Activated effector memory CD4-positive, alpha-beta T cell treated with Interleukin-2 at 50 U/mL for 16 hours (primary cell): Measurements from ENCODE around the gene IL1RN.

Experiments used
- DNase-seq: peaks from one replicate; pipeline ENCODE4 v3.0.0-alpha.2; 2020

Gene IL1RN

GRCh38 chr2:113104054-113104611 is 23.3 kb upstream of the IL1RN start:
- DNase-seq: no peak

- DNase-seq: no peak
Measured at GRCh38 chr2:113105047-113105785, 22.2 kb upstream of the IL1RN start.

- no peak for DNase-seq
Measured at GRCh38 chr2:113111121-113111520, 16.3 kb upstream of the IL1RN start.

GRCh38 chr2:113111823-113112287 is 15.5 kb upstream of the IL1RN start:
- DNase-seq: no peak

GRCh38 chr2:113112441-113112840 is 15.0 kb upstream of the IL1RN start:
- DNase-seq: no peak

GRCh38 chr2:113112871-113113270 is 14.5 kb upstream of the IL1RN start:
- no peak for DNase-seq

GRCh38 chr2:113113807-113114206 is 13.6 kb upstream of the IL1RN start:
- DNase-seq: no peak

- no peak for DNase-seq
Measured at GRCh38 chr2:113114224-113114945, 13.0 kb upstream of the IL1RN start.

GRCh38 chr2:113114996-113115395 is 12.4 kb upstream of the IL1RN start:
- DNase-seq: no peak

- DNase-seq: no peak
Measured at GRCh38 chr2:113116100-113116958, 11.1 kb upstream of the IL1RN start.

GRCh38 chr2:113117541-113118262 is 9.7 kb upstream of the IL1RN start:
- no peak for DNase-seq

GRCh38 chr2:113118263-113118657 is 9.1 kb upstream of the IL1RN start:
- DNase-seq: no peak

GRCh38 chr2:113119111-113119510 is 8.3 kb upstream of the IL1RN start:
- no peak for DNase-seq

GRCh38 chr2:113120861-113121260 is 6.5 kb upstream of the IL1RN start:
- no peak for DNase-seq

- no peak for DNase-seq
Measured at GRCh38 chr2:113122364-113122763, 5.0 kb upstream of the IL1RN start.

GRCh38 chr2:113123726-113124125 is 3.7 kb upstream of the IL1RN start:
- DNase-seq: no peak

- no peak for DNase-seq
Measured at GRCh38 chr2:113124181-113124961, 3.0 kb upstream of the IL1RN start.

GRCh38 chr2:113124984-113125855 is 2.2 kb upstream of the IL1RN start:
- DNase-seq: no peak

- DNase-seq: no peak
Measured at GRCh38 chr2:113127646-113128570, 510 bp downstream of the IL1RN start.
